OCI-M2 (cell line): ENCODE results near the gene CD8A.
"Not testable (repeated sequence)": the region's sequence is repeated elsewhere in the genome, so short reads cannot be mapped to it uniquely, and the experiment has no call there.

Experiments
- DNase-seq: peaks from one replicate; lab custom pipeline; 2025; ENCODE audit not compliant: unreplicated experiment; lab: John Stamatoyannopoulos, UW

CD8A gene

DNA sequence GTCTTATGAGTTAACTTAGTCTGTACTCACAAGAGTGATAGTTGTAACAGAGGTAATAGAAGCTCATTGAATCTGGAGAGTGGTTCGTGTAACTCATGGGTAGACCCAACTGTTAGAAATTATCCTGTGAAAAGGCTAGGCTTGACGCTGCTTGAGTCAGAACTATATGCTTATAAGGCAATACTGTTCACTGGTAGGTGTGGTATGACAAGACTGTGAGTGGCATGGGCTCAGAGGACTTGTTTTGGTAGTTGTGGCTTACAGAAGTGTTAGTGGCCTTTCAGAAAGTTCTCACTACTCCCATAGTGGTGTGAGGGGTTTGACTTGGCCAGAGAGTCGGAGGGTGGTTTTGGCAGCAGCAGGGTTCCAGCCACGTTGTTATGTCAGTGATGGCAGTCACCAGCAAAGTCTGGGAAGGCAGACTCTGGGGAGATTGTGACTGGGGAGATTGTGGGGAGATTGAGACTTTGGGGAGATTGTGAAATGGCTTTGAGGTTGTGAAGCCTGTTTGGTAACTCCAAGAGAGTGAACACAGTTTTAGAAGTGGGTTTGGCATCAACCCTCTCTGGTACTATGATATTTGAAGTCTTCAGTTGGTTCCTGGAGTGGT, 48.7 kb downstream of the CD8A start:
- not testable (repeated sequence) for DNase-seq

DNA sequence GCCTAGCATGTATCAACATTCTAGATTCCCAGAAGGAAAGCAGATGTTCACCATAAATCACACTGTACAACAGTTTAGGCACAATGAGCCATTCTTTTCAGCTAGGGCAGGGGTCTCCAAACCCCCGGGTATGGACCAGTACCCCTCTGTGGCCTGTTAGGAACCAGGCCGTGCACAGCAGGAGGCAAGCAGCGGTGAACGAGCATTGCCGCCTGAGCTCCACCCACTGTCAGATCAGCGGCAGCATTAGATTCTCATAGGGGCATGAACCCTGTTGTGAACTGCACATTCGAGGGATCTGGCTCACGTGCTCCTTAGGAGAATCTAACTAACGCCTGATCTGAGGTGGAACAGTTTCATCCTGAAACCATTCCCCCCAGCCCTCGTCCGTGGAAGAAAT, 50.8 kb downstream of the CD8A start:
- not testable (repeated sequence) for DNase-seq

- not testable (repeated sequence) for DNase-seq
Observed at GRCh38 chr2:86739485-86739884, 51.2 kb downstream of the CD8A start.

DNA sequence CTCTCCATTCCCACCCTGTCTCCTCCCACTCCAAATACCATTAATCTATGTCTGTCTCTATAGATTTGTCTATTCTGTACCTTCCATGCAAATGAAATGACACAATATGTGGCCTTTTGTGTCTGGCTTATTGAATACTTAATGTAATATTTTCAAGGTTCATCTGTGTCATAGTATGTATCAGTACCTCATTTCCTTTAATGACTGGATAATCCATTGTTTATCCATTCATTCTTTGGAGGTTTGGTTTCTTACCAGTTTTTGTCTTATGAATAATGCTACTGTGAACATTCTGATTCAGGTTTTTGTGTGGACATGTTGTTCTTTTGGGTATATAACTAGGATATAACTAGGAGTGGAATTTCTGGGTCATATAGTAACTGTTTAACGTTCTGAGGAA, 55.8 kb downstream of the CD8A start:
- DNase-seq, result not testable (repeated sequence)
